ENCODE results near the gene RAD51B.

GRCh38 chr14:68482772-68483395, 663.3 kb downstream of the RAD51B start:
- no peak for TF ChIP-seq CTCF (conservative IDR thresholded peaks at IDR 0.05; ENCODE audit: low read depth, low read length)
- no peak for TF ChIP-seq EZH2 (IDR thresholded peaks at IDR 0.05; ENCODE audit: borderline replicate concordance, low read depth, low read length, poor library complexity, severe bottlenecking)

Data from A673 (cell line).